ENCODE results near the gene EPB41.
"Not testable (repeated sequence)": the region's sequence is repeated elsewhere in the genome, so short reads cannot be mapped to it uniquely, and the experiment has no call there.

EPB41 gene

DNA sequence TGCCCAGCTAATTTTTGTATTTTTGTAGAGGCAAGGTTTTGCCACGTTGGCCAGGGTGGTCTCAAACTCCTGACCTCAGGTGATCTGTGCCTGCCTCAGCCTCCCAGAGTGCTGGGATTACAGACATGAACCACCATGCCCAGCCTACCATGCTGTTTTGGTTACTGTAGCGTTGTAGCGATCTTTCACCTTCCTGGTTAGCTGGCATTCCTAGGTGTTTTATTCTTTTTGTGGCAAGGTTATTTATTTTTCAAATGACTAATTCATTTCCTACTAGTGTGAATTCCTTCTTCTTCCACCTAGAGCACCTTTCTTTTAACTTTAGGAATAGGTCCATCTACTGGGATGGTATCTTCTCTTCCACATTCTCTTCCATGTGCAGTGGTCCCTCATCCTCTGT is 180.1 kb downstream of the EPB41 start:
- TF ChIP-seq ZNF274 (IDR thresholded peaks at IDR 0.05; ENCODE audit: low read depth, low read length): no peak

DNA sequence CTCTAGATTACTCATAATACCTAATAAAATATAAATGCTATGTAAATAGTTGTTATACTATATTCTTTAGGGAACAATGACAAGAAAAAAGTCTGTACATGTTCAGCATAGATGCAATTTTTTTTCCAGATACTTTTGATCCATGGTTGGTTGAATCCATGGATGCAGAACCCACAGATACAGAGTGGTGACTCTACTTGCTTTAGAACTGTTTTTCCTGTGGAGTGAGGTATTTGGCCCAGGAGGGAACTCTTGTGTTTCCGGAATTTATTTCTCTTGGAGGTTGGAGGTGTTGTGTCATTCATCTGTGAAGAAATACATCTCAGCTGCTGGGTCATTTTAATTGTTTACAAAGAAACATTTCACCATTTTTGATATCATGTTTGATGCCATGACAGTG is 180.6 kb downstream of the EPB41 start:
- TF ChIP-seq ZNF274 (IDR thresholded peaks at IDR 0.05; ENCODE audit: low read depth, low read length): no peak

More for the DNA sequence above, 180.1 kb downstream of the EPB41 start:
- H3K4me3 ChIP-seq (ENCODE audit: low read length): no peak overlapping the region

DNA sequence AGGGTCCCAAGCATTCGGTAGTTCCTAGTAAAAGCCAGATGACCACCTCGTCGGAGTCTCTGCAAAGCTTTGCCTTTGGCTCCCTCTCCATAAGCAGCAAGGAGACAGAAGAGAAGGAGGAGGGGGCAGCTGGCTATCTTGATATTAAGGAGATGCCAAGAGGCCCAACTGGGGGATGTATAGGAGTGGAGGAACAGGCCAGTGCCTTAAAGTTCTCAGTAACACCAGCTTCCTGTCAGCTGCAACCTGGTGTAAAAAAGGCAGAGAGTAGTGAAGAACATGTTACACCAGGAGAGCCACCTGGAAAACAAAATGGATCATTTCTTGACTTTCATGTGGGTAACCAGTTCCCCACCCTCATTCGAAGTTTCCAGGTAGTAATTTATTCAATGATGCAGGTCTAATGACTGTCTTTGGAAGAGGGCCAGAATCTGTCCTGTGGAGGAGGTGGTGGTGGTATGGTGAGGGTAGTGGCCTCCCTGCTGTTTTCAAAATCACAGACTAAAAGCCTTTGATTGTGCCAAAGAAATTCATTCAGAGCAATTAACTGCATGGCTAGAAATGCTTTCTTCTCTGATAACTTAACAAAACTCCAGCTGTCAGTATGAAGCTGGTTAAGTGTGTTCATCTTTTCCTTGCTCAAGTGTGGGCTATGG is 182.0 kb downstream of the EPB41 start:
- TF ChIP-seq ZNF274 (IDR thresholded peaks at IDR 0.05; ENCODE audit: low read depth, low read length): no peak
- H3K4me3 ChIP-seq (ENCODE audit: low read length): no peak overlapping the region

More for the DNA sequence above, 180.6 kb downstream of the EPB41 start:
- H3K4me3 ChIP-seq (ENCODE audit: low read length): no peak overlapping the region

DNA sequence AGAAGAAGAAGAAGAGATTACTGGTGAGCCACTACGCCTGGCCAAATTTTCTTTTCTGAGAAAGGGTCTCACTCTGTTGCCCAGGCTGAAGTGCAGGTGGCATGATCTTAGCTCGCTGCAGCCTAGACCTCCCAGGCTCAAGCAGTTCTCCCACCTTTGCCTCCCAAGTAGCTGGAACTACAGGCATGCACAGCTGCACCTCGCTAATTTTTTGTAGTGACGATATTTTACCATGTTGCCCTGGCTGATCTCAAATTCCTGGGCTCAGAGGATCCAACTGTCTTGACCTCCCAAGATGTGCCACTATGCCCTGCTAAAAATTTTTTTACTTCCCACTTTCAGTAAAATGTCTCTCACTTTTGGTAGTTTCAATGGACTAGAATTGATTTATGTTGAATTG is 184.9 kb downstream of the EPB41 start:
- TF ChIP-seq ZNF274 (IDR thresholded peaks at IDR 0.05; ENCODE audit: low read depth, low read length): no peak
- no peak overlapping the region for H3K4me3 ChIP-seq (ENCODE audit: low read length)

DNA sequence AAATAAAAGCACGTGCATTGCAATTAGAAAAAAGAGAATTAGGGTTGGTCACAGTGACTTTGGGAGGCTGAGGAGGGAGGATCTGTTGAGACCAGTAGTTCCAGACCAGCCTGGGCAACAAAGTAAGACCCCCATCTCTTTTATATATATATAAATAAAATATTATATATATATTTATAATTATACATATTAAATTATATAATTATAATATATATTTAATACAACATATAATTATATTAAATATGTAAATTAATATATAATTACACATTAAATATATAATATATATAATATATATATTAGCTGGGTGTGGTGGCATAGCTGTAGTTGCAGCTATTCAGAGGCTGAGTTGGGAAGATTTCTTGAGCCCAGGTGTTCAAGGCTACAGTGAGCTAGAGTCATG is 186.1 kb downstream of the EPB41 start:
- TF ChIP-seq ZNF274 (IDR thresholded peaks at IDR 0.05; ENCODE audit: low read depth, low read length): no peak
- H3K4me3 ChIP-seq (ENCODE audit: low read length): no peak overlapping the region

DNA sequence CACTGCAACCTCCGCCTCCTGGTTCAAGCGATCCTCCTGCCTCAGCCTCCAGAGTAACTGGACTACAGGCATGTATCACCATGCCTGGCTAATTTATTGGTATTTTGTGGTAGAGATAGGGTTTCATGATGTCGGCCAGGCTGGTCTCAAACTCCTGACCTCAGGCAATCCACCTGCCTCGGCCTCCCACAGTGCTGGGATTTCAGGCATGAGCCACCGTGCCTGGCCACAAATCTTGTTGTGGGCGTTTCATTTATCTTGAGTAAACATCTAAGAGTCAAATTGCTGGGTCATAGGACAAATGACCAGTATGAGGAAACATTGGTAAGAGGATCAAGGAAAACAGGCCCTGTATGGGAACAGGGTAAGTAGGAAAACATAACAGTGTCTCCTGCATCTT is 191.5 kb downstream of the EPB41 start:
- H3K4me3 ChIP-seq (ENCODE audit: low read length): no peak overlapping the region
- TF ChIP-seq ZNF274 (IDR thresholded peaks at IDR 0.05; ENCODE audit: low read depth, low read length): no peak

DNA sequence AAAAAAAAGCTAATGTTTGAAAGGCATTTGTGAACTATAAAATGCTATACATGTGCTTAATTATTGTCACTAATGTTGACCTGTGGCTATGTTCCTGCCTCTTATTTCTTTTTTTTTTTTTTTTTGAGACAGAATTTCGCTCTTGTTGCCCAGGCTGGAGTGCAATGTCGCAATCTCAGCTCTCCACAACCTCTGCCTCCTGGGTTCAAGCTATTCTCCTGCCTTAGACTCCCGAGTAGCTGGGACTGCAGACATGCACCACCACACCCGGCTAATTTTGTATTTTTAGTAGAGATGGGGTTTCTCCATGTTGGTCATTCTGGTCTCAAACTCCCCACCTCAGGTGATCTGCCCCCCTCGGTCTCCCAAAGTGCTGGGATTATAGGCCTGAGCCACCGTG is 193.7 kb downstream of the EPB41 start:
- not testable (repeated sequence) for H3K4me3 ChIP-seq (ENCODE audit: low read length)

DNA sequence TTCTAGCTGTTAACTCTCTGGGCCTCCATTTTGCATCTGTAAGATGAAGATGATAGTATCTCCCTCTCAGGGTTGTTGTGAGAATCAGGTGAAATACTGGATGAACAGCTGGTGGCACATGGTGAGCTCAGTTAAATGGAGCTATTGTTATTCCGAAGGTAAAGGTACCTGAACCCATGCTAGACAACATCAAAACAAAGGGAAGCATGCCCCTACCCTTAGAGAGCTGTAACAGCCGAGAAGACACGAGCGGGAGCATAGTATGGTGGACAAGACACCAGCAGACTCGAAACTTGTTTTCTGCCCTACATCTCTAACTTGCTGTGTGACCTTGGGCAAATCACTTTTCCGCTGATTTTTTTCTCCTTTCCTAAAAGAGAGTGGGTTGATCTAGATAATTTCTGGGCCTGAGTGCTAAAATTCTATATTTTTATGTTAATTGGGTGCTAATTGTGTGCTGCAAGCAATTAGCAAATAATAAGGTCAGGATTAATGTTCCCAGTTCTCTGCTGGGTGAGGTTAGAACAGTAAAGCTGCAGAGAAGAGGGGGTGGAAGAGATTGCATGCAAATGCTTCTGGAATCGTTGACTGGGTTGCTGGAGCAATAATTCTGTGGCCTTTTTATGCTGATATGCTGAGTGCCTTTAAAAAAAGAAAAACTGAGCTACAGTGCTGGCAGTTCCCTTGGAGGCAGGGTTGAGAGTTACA is 198.5 kb downstream of the EPB41 start:
- TF ChIP-seq ZNF274 (IDR thresholded peaks at IDR 0.05; ENCODE audit: low read depth, low read length): no peak
- H3K4me3 ChIP-seq (ENCODE audit: low read length): no peak overlapping the region

DNA sequence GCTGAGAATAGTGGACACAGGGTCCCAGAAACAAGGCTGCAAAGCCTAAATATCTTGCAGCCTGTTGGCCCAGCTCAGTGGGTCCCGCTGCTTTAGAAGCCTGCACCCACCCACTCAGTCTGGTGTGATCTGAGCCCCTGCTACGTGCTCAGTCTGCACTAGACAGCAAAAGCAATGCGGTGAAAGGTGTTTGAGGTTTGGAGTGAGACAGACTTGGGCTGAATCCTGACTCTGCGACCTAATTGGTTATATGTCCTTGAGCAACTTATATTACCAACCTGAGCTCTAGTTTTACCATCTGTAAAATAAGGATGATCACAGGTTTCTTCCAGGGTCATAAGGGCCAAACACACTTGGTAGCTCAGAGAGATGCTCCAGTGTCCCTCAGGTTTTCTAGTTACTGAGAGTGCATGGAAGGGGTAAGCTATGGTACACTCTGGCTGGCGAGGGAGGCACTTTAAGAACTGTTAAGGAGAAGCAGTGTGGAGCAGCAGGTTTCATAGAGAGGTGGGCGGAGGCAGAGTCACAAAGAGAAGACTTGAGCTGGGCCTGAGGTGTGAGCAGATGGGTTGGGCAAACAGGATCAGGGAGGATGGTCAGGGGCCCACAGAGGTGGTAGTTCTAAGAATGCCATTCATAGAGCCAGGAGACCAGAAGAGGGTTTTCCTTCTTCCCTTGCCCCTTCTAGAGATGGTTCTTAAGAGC is 199.2 kb downstream of the EPB41 start:
- no peak for TF ChIP-seq ZNF274 (IDR thresholded peaks at IDR 0.05; ENCODE audit: low read depth, low read length)

DNA sequence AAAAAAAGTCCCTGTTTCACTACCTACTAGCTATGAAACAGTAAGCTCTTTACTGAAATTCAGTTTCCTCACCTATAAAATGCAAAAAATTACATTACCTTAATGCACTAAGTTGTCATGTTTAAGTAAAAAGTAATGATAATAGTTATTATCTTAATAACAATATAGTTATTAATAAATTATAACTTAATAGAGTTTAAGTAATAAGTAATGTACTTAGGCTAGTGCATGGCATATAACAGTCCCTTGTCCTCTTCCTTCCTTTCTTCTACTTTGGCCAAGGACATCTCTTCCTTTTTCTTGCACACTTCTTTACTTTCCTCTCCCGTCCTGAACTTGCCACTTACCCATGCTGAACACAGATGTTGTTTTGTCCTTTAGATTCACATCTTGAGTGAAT is 200.3 kb downstream of the EPB41 start:
- no peak for TF ChIP-seq ZNF274 (IDR thresholded peaks at IDR 0.05; ENCODE audit: low read depth, low read length)
- no peak overlapping the region for H3K4me3 ChIP-seq (ENCODE audit: low read length)

More for the DNA sequence above, 199.2 kb downstream of the EPB41 start:
- H3K4me3 ChIP-seq (ENCODE audit: low read length): no peak overlapping the region

DNA sequence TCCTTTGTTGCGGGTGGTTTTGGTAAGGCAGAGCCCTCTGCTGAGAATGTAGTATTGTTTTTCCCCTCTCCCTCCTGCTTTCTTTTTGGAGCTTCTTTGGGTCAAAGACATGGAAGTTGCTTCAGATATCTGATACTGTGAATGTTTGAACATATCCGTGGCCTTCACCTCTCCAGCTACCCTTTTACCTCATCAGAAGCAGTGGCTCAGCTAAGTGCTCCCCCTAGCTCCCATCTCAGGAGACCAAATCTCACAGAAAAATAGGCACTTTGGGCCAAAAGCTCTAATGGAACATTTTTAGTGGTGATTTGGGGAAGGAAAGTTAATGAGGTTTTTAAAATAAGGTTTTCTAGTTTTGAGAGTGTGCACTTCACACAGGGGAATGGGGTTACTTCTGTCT is 203.0 kb downstream of the EPB41 start:
- no peak for TF ChIP-seq ZNF274 (IDR thresholded peaks at IDR 0.05; ENCODE audit: low read depth, low read length)
- no peak overlapping the region for H3K4me3 ChIP-seq (ENCODE audit: low read length)

DNA sequence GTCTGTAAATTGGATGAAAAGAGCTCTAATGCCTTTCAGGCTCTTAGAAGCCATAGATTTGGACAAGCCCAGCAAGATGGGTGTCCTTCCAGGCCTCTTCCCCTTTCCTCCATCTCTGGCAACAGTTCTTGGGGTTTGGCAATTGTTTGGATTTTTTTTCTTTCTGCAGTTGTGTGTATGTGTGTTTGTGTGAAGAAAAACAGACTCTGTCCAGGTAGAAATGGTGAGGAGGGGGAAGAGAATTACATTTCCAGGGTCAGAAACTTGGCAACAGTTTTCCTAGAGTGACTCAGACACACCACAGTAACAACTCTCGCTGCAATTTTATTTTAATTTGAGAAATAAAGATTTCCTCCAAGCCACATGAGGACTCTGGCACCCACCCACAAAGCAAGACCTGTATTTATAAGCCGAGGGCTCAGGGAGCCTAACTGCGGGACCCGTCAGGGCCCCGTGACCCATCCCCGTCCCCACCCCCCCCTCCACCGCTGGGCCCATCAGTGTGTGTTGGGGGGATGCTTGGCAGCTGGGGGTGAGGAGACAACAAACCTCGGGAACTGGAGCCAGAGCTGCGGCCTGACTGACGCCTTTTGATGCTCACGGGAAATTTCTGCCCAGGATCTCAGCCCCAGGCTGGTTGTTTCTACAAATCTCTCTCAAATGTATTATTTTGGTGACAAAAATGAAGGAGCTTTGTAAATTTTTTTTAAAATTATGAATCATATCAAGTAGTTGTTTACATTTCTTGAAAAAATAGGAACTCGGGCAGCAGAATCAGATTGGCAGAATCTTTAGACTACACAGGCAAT is 205.0 kb downstream of the EPB41 start:
- no peak overlapping the region for H3K4me3 ChIP-seq (ENCODE audit: low read length)
- no peak for TF ChIP-seq ZNF274 (IDR thresholded peaks at IDR 0.05; ENCODE audit: low read depth, low read length)

DNA sequence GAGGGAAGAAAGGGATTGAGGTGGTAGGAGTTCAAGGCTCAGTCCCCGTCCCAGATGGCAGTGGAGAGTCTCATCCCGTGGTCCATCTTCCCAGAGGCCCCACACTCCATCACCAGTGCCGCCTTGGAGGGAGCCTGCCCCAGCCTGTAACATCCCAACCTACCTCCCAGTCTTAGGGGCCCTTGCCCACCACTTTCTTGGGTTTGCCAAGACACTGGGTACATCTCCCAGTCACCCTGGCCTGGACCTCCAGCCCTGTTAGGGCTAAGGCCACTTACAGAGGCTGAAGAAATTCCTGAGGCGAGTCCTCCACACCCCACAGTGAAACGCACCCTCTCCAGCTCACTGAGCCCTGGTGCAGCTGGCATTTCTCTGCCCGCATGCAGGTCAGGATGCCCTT is 206.0 kb downstream of the EPB41 start:
- no peak for TF ChIP-seq ZNF274 (IDR thresholded peaks at IDR 0.05; ENCODE audit: low read depth, low read length)

DNA sequence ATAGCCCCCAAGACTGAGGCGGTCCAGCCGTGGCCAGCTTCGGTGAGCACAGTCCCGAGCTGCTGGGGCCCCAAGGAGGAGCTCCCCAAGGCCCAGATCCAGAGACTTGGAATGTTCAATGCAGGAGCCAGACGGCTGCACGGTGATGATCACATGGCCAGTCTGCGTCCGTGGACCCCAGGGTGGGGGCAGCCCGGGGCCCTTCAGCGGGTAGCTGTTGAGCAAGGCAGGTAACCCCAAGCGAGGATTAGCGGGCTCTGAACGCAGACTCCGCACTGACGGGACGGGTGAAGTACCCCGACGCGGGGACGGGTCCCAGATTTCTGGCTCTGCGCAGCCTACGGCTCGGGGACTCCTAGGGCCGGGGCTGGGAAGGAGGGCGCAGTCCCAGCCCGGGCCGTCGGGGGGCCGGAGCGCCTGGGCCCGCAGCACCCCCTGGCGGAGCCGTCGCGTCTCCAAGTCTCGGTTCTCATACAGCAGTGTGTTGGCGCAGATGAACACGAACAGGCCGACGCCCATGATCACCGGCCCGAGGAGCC is 206.6 kb downstream of the EPB41 start:
- TF ChIP-seq ZNF274 (IDR thresholded peaks at IDR 0.05; ENCODE audit: low read depth, low read length): no peak
- H3K4me3 ChIP-seq (ENCODE audit: low read length): no peak overlapping the region

More for the DNA sequence above, 206.0 kb downstream of the EPB41 start:
- H3K4me3 ChIP-seq (ENCODE audit: low read length): no peak overlapping the region

Measured in GM08714 (cell line).